ENCODE results near the gene MPPED1. TPM values are rescaled to one million over a fixed set of nuclear protein-coding genes. Genes with fewer than 3 reads are reported as not detected.

The MPPED1 gene
- total and polyA plus RNA-seq, 2 donors (not counting 3 experiments of a cell fraction or from before 2014, with no cell fraction given): not detected

DNA sequence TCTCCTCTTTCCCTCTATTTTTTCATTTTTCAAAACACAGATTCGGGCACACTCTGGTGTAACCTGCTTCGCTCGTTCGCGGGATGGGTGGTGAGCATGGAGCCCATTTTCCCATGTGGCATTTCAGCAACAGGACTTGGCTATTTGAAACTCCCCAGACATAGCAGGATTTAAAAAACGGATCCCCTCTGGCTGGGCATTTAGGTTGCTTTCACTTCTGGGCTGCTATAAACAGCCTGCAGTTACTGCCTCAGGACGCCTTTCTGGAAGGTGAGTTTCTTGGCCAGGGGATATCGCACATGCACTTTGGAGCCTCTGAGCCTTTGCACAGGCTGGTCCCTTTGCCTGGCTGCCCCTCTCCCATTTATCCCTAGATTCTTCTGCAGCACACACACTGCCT lies 2.8 kb upstream of the MPPED1 start:
- H3K27ac ChIP-seq (ENCODE audit: insufficient read depth, low read depth, low read length): no peak overlapping the region
- FAIRE-seq (no peak), DNase-seq (ENCODE audit: low read depth, low spot score) (no peak)
- H3K27me3 ChIP-seq (ENCODE audit: control insufficient read depth in 2 of 2, insufficient read depth in 2 of 2, low read length in 2 of 2): peaks cover 31 to 34% of the 10 kb centered on the region in 2 experiments
- TF ChIP-seq GATA2 (IDR thresholded peaks at IDR 0.05; ENCODE audit: insufficient read depth, insufficient read length, low read depth, low read length): no peak
- TF ChIP-seq POLR2AphosphoS5 (IDR thresholded peaks at IDR 0.05; ENCODE audit: insufficient read depth, low read depth, low read length): no peak
- TF ChIP-seq, protein P1, sequence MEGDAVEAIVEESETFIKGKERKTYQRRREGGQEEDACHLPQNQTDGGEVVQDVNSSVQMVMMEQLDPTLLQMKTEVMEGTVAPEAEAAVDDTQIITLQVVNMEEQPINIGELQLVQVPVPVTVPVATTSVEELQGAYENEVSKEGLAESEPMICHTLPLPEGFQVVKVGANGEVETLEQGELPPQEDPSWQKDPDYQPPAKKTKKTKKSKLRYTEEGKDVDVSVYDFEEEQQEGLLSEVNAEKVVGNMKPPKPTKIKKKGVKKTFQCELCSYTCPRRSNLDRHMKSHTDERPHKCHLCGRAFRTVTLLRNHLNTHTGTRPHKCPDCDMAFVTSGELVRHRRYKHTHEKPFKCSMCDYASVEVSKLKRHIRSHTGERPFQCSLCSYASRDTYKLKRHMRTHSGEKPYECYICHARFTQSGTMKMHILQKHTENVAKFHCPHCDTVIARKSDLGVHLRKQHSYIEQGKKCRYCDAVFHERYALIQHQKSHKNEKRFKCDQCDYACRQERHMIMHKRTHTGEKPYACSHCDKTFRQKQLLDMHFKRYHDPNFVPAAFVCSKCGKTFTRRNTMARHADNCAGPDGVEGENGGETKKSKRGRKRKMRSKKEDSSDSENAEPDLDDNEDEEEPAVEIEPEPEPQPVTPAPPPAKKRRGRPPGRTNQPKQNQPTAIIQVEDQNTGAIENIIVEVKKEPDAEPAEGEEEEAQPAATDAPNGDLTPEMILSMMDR (IDR thresholded peaks at IDR 0.05; ENCODE audit: extremely low read depth in 1 of 2, insufficient read depth in 1 of 2, low read depth in 1 of 2, low read length in 2 of 2): no peak
- TF ChIP-seq FOS (IDR thresholded peaks at IDR 0.05; ENCODE audit: borderline replicate concordance, insufficient read depth, low read length): no peak
- TF ChIP-seq, protein P2, sequence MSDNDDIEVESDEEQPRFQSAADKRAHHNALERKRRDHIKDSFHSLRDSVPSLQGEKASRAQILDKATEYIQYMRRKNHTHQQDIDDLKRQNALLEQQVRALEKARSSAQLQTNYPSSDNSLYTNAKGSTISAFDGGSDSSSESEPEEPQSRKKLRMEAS (IDR thresholded peaks at IDR 0.05; ENCODE audit: insufficient read depth, insufficient read length): no peak
- no peak for TF ChIP-seq POLR2A (IDR thresholded peaks at IDR 0.05; ENCODE audit: low read depth, low read length)
- TF ChIP-seq JUN (IDR thresholded peaks at IDR 0.05; ENCODE audit: borderline replicate concordance, insufficient read depth, insufficient read length, low read depth): no peak
- no peak for TF ChIP-seq MYC (IDR thresholded peaks at IDR 0.05; ENCODE audit: low read depth, low read length)
- TF ChIP-seq EZH2 (IDR thresholded peaks at IDR 0.05; ENCODE audit: borderline replicate concordance, low read depth, low read length, severe bottlenecking): no peak
- no peaks in the 10 kb centered on the region for H3K9me3 ChIP-seq (replicated peaks; ENCODE audit: control insufficient read depth, insufficient read depth, low read length)
- ChIA-PET CTCF (no interaction called here), POLR2A (no interaction called here)
- no TSS peak for BruUV-seq (replicated peaks)
- dilution Hi-C loops (cut with MboI; ENCODE audit: extremely low pct_ligation_motif_present, low sequenced_read_pairs): no loop called here
- H4K20me1 ChIP-seq (replicated peaks; ENCODE audit: control insufficient read depth, extremely low read depth, insufficient read depth, low read length): no peaks in the 10 kb centered on the region
- no peaks in the 10 kb centered on the region for H3K36me3 ChIP-seq (ENCODE audit: control insufficient read depth in 2 of 2, extremely low read depth in 1 of 2, insufficient read depth in 2 of 2, low read length in 2 of 2)
- no peaks in the 10 kb centered on the region for H3K79me2 ChIP-seq (ENCODE audit: control insufficient read depth, insufficient read depth, low read length)
- H3K9ac ChIP-seq (replicated peaks; ENCODE audit: extremely low read depth, insufficient read depth, low read length): no peak overlapping the region
- intact Hi-C loops (cut with micrococcal nuclease): no loop called here
- H3K4me1 ChIP-seq (ENCODE audit: control insufficient read depth, extremely low read depth, insufficient read depth, low read length): no peaks in the 10 kb centered on the region
- no peak overlapping the region for H2AFZ ChIP-seq (ENCODE audit: low read depth, low read length)
- no peak overlapping the region for H3K4me3 ChIP-seq (replicated peaks in 1 of 3; ENCODE audit: insufficient read depth in 1 of 3, low read depth in 1 of 3, low read length in 3 of 3)
- no peaks in the 10 kb centered on the region for H3K9me1 ChIP-seq (replicated peaks; ENCODE audit: control insufficient read depth, extremely low read depth, insufficient read depth, low read length)
- H3K4me2 ChIP-seq (ENCODE audit: insufficient read depth, low read length): no peak overlapping the region
